NCI-H2029 (cell line): ENCODE results near the gene KIF3B.
"Not testable (repeated sequence)": the region's sequence is repeated elsewhere in the genome, so short reads cannot be mapped to it uniquely, and the experiment has no call there.

Source experiments
- DNase-seq: peaks from one replicate; lab custom pipeline; 2025; lab: John Stamatoyannopoulos, UW

The KIF3B gene

GRCh38 chr20:32296412-32296811 is 19.0 kb downstream of the KIF3B start:
- DNase-seq: no peak

- DNase-seq: no peak
These were observed 19.5 kb downstream of the KIF3B start for GRCh38 chr20:32296819-32297420.

GRCh38 chr20:32297439-32297838 is 20.0 kb downstream of the KIF3B start:
- DNase-seq: no peak

GRCh38 chr20:32300647-32301046 is 23.2 kb downstream of the KIF3B start:
- no peak for DNase-seq

- DNase-seq: no peak
These were observed 24.5 kb downstream of the KIF3B start for GRCh38 chr20:32301719-32302506.

GRCh38 chr20:32302507-32302872 is 25.0 kb downstream of the KIF3B start:
- DNase-seq: no peak

- DNase-seq: no peak
These were observed 26.8 kb downstream of the KIF3B start for GRCh38 chr20:32304131-32304746.

GRCh38 chr20:32312718-32313424 is 35.4 kb downstream of the KIF3B start:
- DNase-seq: no peak

GRCh38 chr20:32314768-32315167 is 37.3 kb downstream of the KIF3B start:
- DNase-seq: no peak

- no peak for DNase-seq
These were observed 37.9 kb downstream of the KIF3B start for GRCh38 chr20:32315399-32315798.

GRCh38 chr20:32315891-32316290 is 38.4 kb downstream of the KIF3B start:
- no peak for DNase-seq

GRCh38 chr20:32316667-32317066 is 39.2 kb downstream of the KIF3B start:
- DNase-seq: no peak

GRCh38 chr20:32319100-32319499 is 41.6 kb downstream of the KIF3B start:
- DNase-seq: no peak

GRCh38 chr20:32320305-32320704 is 42.9 kb downstream of the KIF3B start:
- no peak for DNase-seq

- DNase-seq: no peak
These were observed 43.9 kb downstream of the KIF3B start for GRCh38 chr20:32321390-32321789.

GRCh38 chr20:32322260-32322659 is 44.8 kb downstream of the KIF3B start:
- not testable (repeated sequence) for DNase-seq

GRCh38 chr20:32323761-32324160 is 46.3 kb downstream of the KIF3B start:
- DNase-seq: not testable (repeated sequence)

GRCh38 chr20:32325706-32326503 is 48.5 kb downstream of the KIF3B start:
- peak; percentile 97 for DNase-seq

- peak; percentile 94 for DNase-seq
These were observed 49.0 kb downstream of the KIF3B start for GRCh38 chr20:32326504-32326845.

- peak; percentile 36 for DNase-seq
These were observed 49.7 kb downstream of the KIF3B start for GRCh38 chr20:32327087-32327681.

GRCh38 chr20:32329817-32330554 is 52.5 kb downstream of the KIF3B start:
- peak; percentile 81 for DNase-seq
